GM12865 (cell line): ENCODE data around the gene NFATC1.
A peak's percentile ranks its signal among the peaks of the same experiment; 100 is the strongest.

Experiments used
- DNase-seq: peaks from one replicate; pipeline ENCODE4 v3.0.0; 2010; ENCODE audit warnings: low read depth
- H3K4me3 ChIP-seq: 2 replicates; pipeline ENCODE4 v1.5.1; 2011; ENCODE audit warnings: mild to moderate bottlenecking, low read depth, low read length, control low read depth
- CTCF ChIP-seq: IDR thresholded peaks from 2 replicates; pipeline ENCODE4 v1.5.1; 2011; ENCODE audit warnings: low read length, control low read depth, low read depth, inconsistent platforms; ENCODE audit not compliant: insufficient read depth; ENCODE audit errors: missing control alignments

Gene NFATC1

GRCh38 chr18:79405019-79405780, 9.5 kb downstream of the NFATC1 start:
- TF ChIP-seq CTCF: no peak
- peak overlapping the region; percentile 13 for H3K4me3 ChIP-seq

GRCh38 chr18:79405781-79406575, 10.2 kb downstream of the NFATC1 start:
- DNase-seq: peak; percentile 70
- peak overlapping the region; percentile 13 for H3K4me3 ChIP-seq
- TF ChIP-seq CTCF: no peak

More at GRCh38 chr18:79405019-79405780, 9.5 kb downstream of the NFATC1 start:
- DNase-seq: no peak

GRCh38 chr18:79406708-79407107, 11.0 kb downstream of the NFATC1 start:
- no peak for TF ChIP-seq CTCF
- no peak for DNase-seq
- H3K4me3 ChIP-seq: no peak overlapping the region

GRCh38 chr18:79409313-79409712, 13.6 kb downstream of the NFATC1 start:
- no peak for TF ChIP-seq CTCF
- H3K4me3 ChIP-seq: no peak overlapping the region
- DNase-seq: no peak

GRCh38 chr18:79410171-79410641, 14.5 kb downstream of the NFATC1 start:
- no peak for TF ChIP-seq CTCF
- no peak for DNase-seq
- H3K4me3 ChIP-seq: no peak overlapping the region

GRCh38 chr18:79410731-79411613, 15.2 kb downstream of the NFATC1 start:
- no peak overlapping the region for H3K4me3 ChIP-seq

More at GRCh38 chr18:79410731-79411613, 15.2 kb downstream of the NFATC1 start:
- no peak for DNase-seq
- TF ChIP-seq CTCF: no peak
